ENCODE measurements around the gene CHIT1.
A peak's percentile ranks its signal among the peaks of the same experiment; 100 is the strongest.

CHIT1 gene

GRCh38 chr1:203215573-203215972 is 13.9 kb downstream of the CHIT1 start:
- no peak for DNase-seq

- no peak for DNase-seq
Observed at GRCh38 chr1:203214871-203215270, 14.6 kb downstream of the CHIT1 start.

GRCh38 chr1:203213126-203213525 is 16.3 kb downstream of the CHIT1 start:
- no peak for DNase-seq

- DNase-seq, result no peak
Observed at GRCh38 chr1:203211812-203212211, 17.7 kb downstream of the CHIT1 start.

GRCh38 chr1:203210988-203211387 is 18.5 kb downstream of the CHIT1 start:
- no peak for DNase-seq

- DNase-seq, result no peak
Observed at GRCh38 chr1:203210350-203210749, 19.1 kb downstream of the CHIT1 start.

GRCh38 chr1:203208181-203208580 is 21.3 kb downstream of the CHIT1 start:
- DNase-seq, result no peak

- DNase-seq, result no peak
Observed at GRCh38 chr1:203207751-203208150, 21.7 kb downstream of the CHIT1 start.

GRCh38 chr1:203206129-203206687 is 23.3 kb downstream of the CHIT1 start:
- DNase-seq, result peak; percentile 7

GRCh38 chr1:203204756-203205155 is 24.7 kb downstream of the CHIT1 start:
- no peak for DNase-seq

GRCh38 chr1:203202431-203203245 is 26.8 kb downstream of the CHIT1 start:
- DNase-seq, result no peak

- no peak for DNase-seq
Observed at GRCh38 chr1:203201516-203202205, 27.8 kb downstream of the CHIT1 start.

GRCh38 chr1:203200916-203201315 is 28.6 kb downstream of the CHIT1 start:
- DNase-seq, result no peak

GRCh38 chr1:203199816-203200571 is 29.5 kb downstream of the CHIT1 start:
- DNase-seq, result no peak

GRCh38 chr1:203199481-203199815 is 30.0 kb downstream of the CHIT1 start:
- no peak for DNase-seq

GRCh38 chr1:203199002-203199401 is 30.5 kb downstream of the CHIT1 start:
- DNase-seq, result no peak

GRCh38 chr1:203197625-203198024 is 31.8 kb downstream of the CHIT1 start:
- DNase-seq, result no peak

- DNase-seq, result no peak
Observed at GRCh38 chr1:203196371-203196770, 33.1 kb downstream of the CHIT1 start.

- no peak for DNase-seq
Observed at GRCh38 chr1:203190949-203191348, 38.5 kb downstream of the CHIT1 start.

GRCh38 chr1:203189951-203190352 is 39.5 kb downstream of the CHIT1 start:
- DNase-seq, result no peak

- no peak for DNase-seq
Observed at GRCh38 chr1:203188686-203189232, 40.7 kb downstream of the CHIT1 start.

GRCh38 chr1:203187689-203188264 is 41.7 kb downstream of the CHIT1 start:
- no peak for DNase-seq

GRCh38 chr1:203187304-203187685 is 42.2 kb downstream of the CHIT1 start:
- no peak for DNase-seq

Measured in NCI-H1436 (cell line).